ENCODE measurements around the gene STIM2.

DNA sequence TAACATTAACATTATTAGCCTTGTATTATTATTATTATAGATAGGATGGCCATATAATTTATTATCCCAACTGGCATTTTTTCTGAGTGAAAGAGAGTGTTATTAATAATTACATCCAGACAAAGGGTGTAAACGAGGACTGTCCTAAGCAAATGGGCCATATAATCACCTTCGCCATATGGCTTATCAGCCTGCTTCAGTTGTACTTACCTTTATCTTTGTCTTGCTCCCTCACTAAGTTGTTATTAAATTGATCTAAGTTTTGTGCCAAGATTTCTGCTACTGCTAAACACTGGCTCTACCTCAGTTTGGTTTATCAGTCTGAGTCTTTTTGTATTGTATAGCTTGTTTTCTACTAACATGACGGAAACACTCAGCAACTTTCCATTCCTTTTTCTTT is 76.9 kb downstream of the STIM2 start:
- TF ChIP-seq, protein P1, sequence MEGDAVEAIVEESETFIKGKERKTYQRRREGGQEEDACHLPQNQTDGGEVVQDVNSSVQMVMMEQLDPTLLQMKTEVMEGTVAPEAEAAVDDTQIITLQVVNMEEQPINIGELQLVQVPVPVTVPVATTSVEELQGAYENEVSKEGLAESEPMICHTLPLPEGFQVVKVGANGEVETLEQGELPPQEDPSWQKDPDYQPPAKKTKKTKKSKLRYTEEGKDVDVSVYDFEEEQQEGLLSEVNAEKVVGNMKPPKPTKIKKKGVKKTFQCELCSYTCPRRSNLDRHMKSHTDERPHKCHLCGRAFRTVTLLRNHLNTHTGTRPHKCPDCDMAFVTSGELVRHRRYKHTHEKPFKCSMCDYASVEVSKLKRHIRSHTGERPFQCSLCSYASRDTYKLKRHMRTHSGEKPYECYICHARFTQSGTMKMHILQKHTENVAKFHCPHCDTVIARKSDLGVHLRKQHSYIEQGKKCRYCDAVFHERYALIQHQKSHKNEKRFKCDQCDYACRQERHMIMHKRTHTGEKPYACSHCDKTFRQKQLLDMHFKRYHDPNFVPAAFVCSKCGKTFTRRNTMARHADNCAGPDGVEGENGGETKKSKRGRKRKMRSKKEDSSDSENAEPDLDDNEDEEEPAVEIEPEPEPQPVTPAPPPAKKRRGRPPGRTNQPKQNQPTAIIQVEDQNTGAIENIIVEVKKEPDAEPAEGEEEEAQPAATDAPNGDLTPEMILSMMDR (IDR thresholded peaks at IDR 0.05; ENCODE audit: borderline replicate concordance, extremely low read depth, low read length, poor library complexity, severe bottlenecking), result no peak
- no peak for TF ChIP-seq EZH2 (IDR thresholded peaks at IDR 0.05; ENCODE audit: borderline replicate concordance, low read depth, low read length, severe bottlenecking)

Measured in DND-41 (cell line).